Retina (tissue), 1 donor: ENCODE measurements around the gene YBX3.

ENCODE experiments used
- DNase-seq: peaks from one replicate; pipeline ENCODE4 v3.0.0-alpha.2; 2016

Gene YBX3

DNA sequence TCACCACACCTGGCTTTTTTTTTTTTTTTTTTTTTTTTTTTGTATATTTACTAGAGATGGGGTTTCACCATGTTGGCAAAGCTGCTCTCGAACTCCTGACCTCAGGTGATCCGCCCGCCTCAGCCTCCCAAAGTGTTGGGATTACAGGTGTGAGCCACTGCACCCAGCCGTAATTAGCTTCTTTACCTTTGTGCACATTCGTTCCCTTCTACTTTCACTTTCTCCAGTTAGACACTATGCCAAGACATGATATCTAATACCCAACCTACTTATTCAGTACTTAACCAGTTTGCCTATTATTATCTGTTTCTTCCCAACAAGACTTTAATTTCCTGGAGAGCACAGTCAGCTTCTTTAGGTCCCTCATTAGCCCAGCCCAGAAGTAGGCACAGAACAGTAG is 54.6 kb downstream of the YBX3 start:
- DNase-seq: no peak

DNA sequence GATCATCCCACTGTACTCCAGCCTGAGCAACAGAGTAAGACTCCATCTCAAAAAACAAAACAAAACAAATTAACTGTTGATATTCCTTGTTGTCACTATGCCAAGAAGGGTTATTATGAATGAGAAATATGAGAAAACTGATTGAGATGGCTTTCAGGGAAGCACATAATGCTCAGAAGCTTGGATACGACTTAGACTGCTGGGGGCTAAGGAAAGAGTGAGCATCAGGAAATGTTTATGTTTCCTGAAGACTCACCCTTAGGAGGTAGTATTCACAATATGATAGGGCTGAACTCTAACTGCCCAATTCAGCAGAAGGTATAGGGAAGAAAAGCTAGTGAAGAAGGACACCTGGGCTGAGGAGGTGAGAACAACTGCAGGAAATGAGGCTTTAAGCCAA is 55.5 kb downstream of the YBX3 start:
- DNase-seq: no peak

- DNase-seq: no peak
Observed at GRCh38 chr12:10664499-10664898, 58.6 kb downstream of the YBX3 start.

DNA sequence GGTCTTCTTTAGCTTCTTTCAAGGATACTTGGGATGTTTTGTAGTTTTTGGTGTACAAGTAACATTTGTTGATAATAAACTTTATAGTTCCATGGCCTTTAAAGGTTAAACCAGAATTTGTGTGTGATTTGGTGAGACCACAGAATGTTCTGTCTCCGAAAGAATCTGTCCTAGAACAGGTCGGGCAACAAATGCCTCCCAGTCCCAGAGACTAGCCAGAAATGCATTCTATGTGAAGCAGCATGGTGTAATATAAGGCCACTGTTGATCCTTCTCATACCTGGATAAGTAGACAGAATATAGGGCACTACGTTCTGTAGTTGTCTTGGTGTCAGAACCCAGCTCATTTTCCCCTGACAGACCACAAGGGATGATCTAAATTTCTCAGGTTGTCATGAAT is 59.3 kb downstream of the YBX3 start:
- no peak for DNase-seq

- DNase-seq: no peak
Observed at GRCh38 chr12:10661338-10661737, 61.8 kb downstream of the YBX3 start.

DNA sequence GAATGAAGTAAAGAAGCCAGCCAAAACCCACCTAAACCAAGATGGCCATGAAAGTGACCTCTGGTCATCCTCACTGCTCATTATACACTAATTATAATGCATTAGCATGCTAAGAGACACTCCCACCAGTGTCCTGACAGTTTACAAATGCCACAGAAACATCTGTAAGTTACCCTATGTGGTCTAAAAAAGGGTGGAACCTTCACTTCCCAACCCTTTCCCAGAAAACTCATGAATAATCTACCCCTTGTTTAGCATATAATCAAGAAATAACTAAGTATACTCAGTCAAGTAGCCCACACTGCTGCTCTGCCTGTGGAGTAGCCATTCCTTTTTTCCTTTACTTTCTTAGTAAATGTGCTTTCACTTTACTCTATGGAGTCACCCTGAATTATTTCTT is 69.1 kb downstream of the YBX3 start:
- no peak for DNase-seq

DNA sequence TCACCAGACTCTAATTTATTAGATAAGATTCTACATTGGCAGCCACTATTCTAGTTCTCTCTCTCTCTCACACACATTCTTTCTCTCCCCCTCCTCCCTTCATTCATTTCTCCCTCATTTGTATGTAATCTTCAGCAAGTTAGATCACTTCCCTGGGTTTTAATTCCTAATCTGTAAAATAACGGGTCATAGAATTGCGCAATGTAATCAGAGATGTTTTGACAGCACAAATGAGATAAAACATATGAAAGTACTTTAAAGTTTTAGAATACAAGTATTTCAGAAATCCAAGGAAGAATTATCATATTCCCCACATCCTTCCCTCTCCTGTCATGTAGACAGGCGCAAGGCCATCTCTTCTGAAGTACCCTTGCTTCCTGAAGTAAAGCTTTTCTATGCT is 70.9 kb downstream of the YBX3 start:
- no peak for DNase-seq
